Neuron (in vitro differentiated cells): ENCODE results near the gene ARL3.
"Not testable (repeated sequence)": the region's sequence is repeated elsewhere in the genome, so short reads cannot be mapped to it uniquely, and the experiment has no call there.

ENCODE experiments used
- H2AFZ ChIP-seq: one replicate; pipeline ENCODE4 v1.6.1; 2013; ENCODE audit warnings: low read depth, mild to moderate bottlenecking, inconsistent platforms, low read length, moderate library complexity
- H3K27me3 ChIP-seq: one replicate; pipeline ENCODE4 v1.6.1; 2013; ENCODE audit warnings: low read length; ENCODE audit not compliant: insufficient read depth
- H3K36me3 ChIP-seq: one replicate; pipeline ENCODE4 v1.6.1; 2013; ENCODE audit warnings: low read length; ENCODE audit not compliant: insufficient read depth
- H3K4me1 ChIP-seq: one replicate; pipeline ENCODE4 v1.6.1; 2013; ENCODE audit warnings: low read length; ENCODE audit not compliant: insufficient read depth
- H3K4me3 ChIP-seq: 2 replicates; pipeline ENCODE4 v1.5.1; 2013; ENCODE audit warnings: mild to moderate bottlenecking, low read length, moderate library complexity
- H3K9me3 ChIP-seq: one replicate; pipeline ENCODE4 v1.6.1; 2013; ENCODE audit warnings: low read length

ARL3 gene

DNA sequence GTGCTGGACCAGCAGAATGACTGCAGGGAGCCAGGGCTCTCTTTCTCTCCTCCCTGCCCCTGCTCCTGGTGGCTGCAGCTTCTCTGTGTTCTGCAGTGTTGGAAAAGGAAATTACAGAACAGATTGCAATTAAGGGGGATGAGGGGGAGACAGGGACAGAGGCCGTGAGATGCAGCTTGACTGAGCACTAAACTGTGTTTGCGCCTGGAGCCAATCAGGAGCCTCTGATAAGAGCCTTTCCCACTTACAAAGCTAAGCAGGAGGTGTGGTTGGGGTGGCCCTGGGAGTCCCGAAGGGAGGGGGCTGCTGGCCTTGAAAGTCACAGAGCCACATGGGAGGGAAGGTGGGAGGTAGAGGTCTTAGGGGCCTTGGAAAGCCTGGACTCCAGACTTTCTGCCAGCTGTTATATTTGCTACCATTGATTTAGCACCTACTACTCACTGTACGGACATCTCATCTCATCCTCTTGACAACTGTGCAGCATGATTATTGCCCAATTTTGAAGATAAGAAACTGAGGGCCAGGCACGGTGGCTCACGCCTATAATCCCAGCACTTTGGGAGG, 43.2 kb downstream of the ARL3 start:
- Histone ChIP-seq H3K9me3 (no peaks in the 10 kb centered on the region), H2AFZ (no peak overlapping the region), H3K27me3 (no peaks in the 10 kb centered on the region), H3K36me3 (no peaks in the 10 kb centered on the region), H3K4me3 (no peak overlapping the region), H3K4me1 (peaks cover 70% of the 10 kb centered on the region)

- peaks cover 63% of the 10 kb centered on the region for H3K4me1 ChIP-seq
- H3K4me3 ChIP-seq: no peak overlapping the region
- no peaks in the 10 kb centered on the region for H3K36me3 ChIP-seq
- H3K27me3 ChIP-seq: no peaks in the 10 kb centered on the region
- H3K9me3 ChIP-seq: no peaks in the 10 kb centered on the region
- H2AFZ ChIP-seq: no peak overlapping the region
These were observed 44.0 kb downstream of the ARL3 start for GRCh38 chr10:102670065-102670670.

- H3K27me3 ChIP-seq: no peaks in the 10 kb centered on the region
- no peak overlapping the region for H3K4me3 ChIP-seq
- no peaks in the 10 kb centered on the region for H3K36me3 ChIP-seq
- H2AFZ ChIP-seq: no peak overlapping the region
- no peaks in the 10 kb centered on the region for H3K9me3 ChIP-seq
- H3K4me1 ChIP-seq: peaks cover 55% of the 10 kb centered on the region
These were observed 44.8 kb downstream of the ARL3 start for GRCh38 chr10:102669206-102670064.

- Histone ChIP-seq H3K9me3 (no peaks in the 10 kb centered on the region), H3K4me3 (no peak overlapping the region), H2AFZ (no peak overlapping the region), H3K27me3 (no peaks in the 10 kb centered on the region), H3K36me3 (no peaks in the 10 kb centered on the region), H3K4me1 (peaks cover 49% of the 10 kb centered on the region)
These were observed 45.7 kb downstream of the ARL3 start for GRCh38 chr10:102668326-102669107.

DNA sequence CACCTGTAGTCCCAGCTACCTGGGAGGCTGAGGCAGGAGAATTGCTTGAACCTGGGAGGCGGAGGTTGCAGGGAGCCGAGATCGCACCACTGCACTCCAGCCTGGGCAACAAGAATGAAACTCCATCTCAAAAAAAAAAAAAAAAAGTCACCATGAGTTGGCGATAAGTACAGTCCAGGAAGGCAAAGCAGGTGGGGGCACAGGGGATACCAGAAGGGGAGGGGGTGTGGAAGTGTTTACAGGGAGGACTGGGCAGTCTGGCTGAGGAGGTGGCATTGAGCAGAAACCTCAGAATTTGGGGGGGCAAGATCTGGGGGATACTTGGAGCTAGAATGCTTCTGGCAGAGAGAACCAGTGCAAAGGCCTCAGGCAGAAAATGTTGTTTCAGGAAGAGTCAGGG, 46.8 kb downstream of the ARL3 start:
- not testable (repeated sequence) for H2AFZ ChIP-seq, H3K9me3 ChIP-seq, H3K27me3 ChIP-seq, H3K4me3 ChIP-seq, H3K36me3 ChIP-seq
- H3K4me1 ChIP-seq: peaks cover 39% of the 10 kb centered on the region

GRCh38 chr10:102665904-102666509, 48.2 kb downstream of the ARL3 start:
- Histone ChIP-seq H3K27me3 (no peaks in the 10 kb centered on the region), H2AFZ (no peak overlapping the region), H3K4me1 (peaks cover 41% of the 10 kb centered on the region)

GRCh38 chr10:102661658-102662028, 52.6 kb downstream of the ARL3 start:
- H2AFZ ChIP-seq: no peak overlapping the region
- H3K9me3 ChIP-seq: no peaks in the 10 kb centered on the region
- no peaks in the 10 kb centered on the region for H3K27me3 ChIP-seq
- H3K4me3 ChIP-seq: no peak overlapping the region
- H3K4me1 ChIP-seq: peaks cover 11% of the 10 kb centered on the region
- H3K36me3 ChIP-seq: peaks cover 22% of the 10 kb centered on the region

More at GRCh38 chr10:102665904-102666509, 48.2 kb downstream of the ARL3 start:
- Histone ChIP-seq H3K4me3 (no peak overlapping the region), H3K9me3 (no peaks in the 10 kb centered on the region), H3K36me3 (no peaks in the 10 kb centered on the region)

DNA sequence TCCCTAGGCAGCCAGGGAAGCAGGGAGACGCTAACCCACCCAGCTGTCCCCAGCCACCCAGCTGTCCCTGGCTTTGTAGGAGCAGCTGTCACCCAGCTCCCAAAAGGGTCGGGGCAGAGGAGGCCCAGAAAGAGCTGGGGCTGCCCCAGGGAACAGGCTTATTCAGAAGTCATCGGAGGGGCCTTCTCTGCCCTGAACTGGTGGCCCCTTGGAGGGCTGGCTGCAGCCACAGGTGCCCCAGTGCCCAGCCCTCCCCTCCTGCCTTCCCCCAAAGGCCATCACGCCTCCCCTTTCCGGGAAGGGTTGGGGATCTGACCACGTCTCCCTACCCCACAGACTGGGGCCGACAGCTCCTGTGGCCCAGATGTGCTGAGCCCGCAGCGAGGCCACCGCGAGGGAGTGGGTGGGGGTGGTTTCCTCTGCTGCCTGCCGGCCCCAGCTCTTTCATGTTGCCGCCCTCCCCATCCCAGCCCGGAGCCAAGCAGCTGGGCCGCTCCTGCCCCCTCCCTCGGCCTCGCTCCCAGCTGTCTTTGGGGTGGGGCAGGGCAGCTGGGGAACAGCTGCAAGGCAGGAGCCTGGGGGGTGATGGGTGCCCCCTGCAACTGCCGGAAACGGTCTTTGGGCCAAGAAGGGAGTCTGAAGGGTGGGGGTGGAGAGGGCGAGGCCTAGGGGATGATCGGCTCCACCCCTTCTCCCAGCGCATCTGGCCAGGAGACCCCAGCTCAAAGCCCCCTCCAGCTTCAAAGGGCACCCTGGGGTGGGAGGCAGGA, 53.1 kb downstream of the ARL3 start:
- peaks cover 11% of the 10 kb centered on the region for H3K4me1 ChIP-seq
- no peak overlapping the region for H3K4me3 ChIP-seq
- H3K36me3 ChIP-seq: peaks cover 27% of the 10 kb centered on the region
- H3K27me3 ChIP-seq: no peaks in the 10 kb centered on the region
- no peak overlapping the region for H2AFZ ChIP-seq
- H3K9me3 ChIP-seq: no peaks in the 10 kb centered on the region

DNA sequence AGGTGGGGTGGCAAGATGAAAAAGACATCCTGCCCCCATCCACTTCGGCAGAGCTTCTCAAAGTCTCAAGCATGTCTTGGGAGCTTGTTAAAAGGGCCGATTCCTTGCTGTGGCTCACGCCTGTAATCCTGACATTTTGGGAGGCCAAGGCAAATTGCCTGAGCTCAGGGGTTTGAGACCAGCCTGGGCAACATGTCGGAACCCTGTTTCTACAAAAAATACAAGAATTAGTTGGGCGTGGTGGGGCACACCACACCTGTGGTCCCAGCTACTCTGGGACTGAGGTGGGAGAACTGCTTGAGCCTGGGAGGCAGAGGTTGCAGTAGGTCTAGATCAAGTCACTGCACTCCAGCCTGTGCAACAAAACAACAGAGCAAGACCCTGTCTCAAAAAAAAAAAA, 55.4 kb downstream of the ARL3 start:
- H2AFZ ChIP-seq: no peak overlapping the region
- H3K36me3 ChIP-seq: peaks cover 47% of the 10 kb centered on the region

DNA sequence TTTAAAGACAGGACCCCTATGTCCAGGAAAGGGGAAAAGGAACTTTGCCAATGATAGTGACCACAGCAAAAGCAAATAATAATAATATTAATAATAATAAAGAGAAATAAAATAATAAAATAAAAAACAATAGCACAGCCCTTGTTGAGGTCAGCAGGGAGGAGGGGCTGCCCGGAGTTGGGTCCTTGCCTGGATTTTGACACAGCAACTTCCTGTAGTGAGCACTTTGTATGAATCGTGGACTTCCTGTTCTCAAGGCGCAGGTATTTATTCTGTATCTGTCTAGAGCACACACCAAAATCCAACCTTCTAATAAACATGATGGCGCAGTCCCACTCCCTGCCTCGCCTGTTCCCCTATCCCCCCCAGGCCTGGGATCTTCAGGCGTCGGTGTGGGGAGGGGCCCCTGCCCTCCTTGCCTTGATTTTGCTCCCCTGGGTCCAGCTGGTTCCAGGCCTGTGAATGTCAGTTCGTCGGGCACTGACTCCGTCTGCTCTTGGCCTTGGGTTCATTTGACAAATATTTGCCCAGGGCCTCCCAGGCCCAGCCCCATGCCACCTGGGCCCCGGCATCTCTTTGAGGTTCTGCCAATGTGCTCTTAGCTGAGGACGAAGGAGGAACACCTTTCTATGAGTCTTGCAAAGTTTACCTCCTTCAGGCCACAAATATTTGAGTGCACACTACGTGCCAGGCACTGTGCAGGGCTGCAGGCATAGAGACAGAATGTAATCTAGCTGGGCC, 56.0 kb downstream of the ARL3 start:
- Histone ChIP-seq H2AFZ (no peak overlapping the region), H3K4me1 (peaks cover 11% of the 10 kb centered on the region), H3K27me3 (no peaks in the 10 kb centered on the region), H3K9me3 (no peaks in the 10 kb centered on the region), H3K36me3 (peaks cover 54% of the 10 kb centered on the region), H3K4me3 (no peak overlapping the region)

More for the DNA sequence above, 55.4 kb downstream of the ARL3 start:
- no peak overlapping the region for H3K4me3 ChIP-seq
- no peaks in the 10 kb centered on the region for H3K9me3 ChIP-seq
- no peaks in the 10 kb centered on the region for H3K27me3 ChIP-seq
- H3K4me1 ChIP-seq: peaks cover 11% of the 10 kb centered on the region

DNA sequence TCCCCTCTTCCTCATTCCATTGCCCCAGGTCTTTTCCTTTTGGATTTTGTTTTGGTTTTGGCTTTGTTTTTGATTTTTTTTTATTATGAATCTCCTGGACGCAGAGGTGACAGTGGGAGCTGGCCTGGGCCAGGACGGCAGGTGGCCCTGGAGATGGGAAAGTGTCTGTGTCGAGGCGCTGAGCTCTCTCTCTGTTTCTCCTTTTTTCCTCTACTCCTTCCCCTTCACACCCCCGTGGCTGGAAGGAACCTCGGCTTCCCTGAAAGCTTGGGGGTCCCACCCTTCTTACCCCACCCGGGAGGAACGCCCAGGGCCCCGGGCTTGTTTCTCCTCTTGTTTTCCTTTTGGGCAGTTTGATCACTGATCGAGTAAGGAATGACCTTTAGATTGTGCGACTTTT, 56.7 kb downstream of the ARL3 start:
- no peak overlapping the region for H2AFZ ChIP-seq
- H3K27me3 ChIP-seq: no peaks in the 10 kb centered on the region
- no peaks in the 10 kb centered on the region for H3K9me3 ChIP-seq
- H3K36me3 ChIP-seq: peaks cover 57% of the 10 kb centered on the region
- no peak overlapping the region for H3K4me3 ChIP-seq
- H3K4me1 ChIP-seq: peaks cover 13% of the 10 kb centered on the region
